Peyer's patch (tissue), 4 donors: ENCODE measurements around the gene TSPEAR. TPM values are rescaled to one million over a fixed set of nuclear protein-coding genes. Genes with fewer than 3 reads are reported as not detected.

Source experiments
- DNase-seq, 3 donors: peaks; one replicate each; pipeline ENCODE4 v3.0.0-alpha.2; 2017 to 2019
- H3K27ac ChIP-seq, 4 donors: fragments of 200-600 bp; sonication (generic); one replicate each; pipeline ENCODE4 v1.5.1; 2016 to 2019
- H3K27me3 ChIP-seq, 2 donors: fragments of 200-600 bp; sonication (generic); one replicate each; pipeline ENCODE4 v1.5.1; 2019
- H3K36me3 ChIP-seq, 3 donors: fragments of 200-600 bp; sonication (generic); one replicate each; pipeline ENCODE4 v1.5.1; 2016 to 2019
- H3K4me1 ChIP-seq, 4 donors: fragments of 200-600 bp; sonication (generic); one replicate each; pipeline ENCODE4 v1.5.1; 2016 to 2019
- H3K4me3 ChIP-seq, 4 donors: fragments of 200-600 bp; sonication (generic); 1 replicate in 3 of 4; 2 replicates in 1 of 4; pipeline ENCODE4 v1.5.1; 2016 to 2019; ENCODE audit warnings: mild to moderate bottlenecking in 1 of 4
- H3K9me3 ChIP-seq, 4 donors: fragments of 200-600 bp; sonication (generic); one replicate each; pipeline ENCODE4 v1.5.1; 2016 to 2019; ENCODE audit warnings: mild to moderate bottlenecking in 1 of 4
- POLR2A ChIP-seq, 2 donors: fragments of 450-650 bp; IDR thresholded peaks; one replicate each; pipeline ENCODE4 v1.5.1; 2017; ENCODE audit warnings: antibody characterized with exemption in 2 of 2, mild to moderate bottlenecking in 2 of 2, moderate library complexity in 2 of 2
- total RNA-seq, 4 donors: library from RNA; depleted of rRNA; stranded (reverse); fragments of >200 nt; gene quantifications; one replicate each; pipeline ENCODE4 v1.1.0, GENCODE V29; 2016
- TF ChIP-seq, protein P1 (sequence below), 6 experiments: fragments of 450-650 bp in 4 of 6; fragments of 200-600 bp in 2 of 6; sonication (generic) in 1 of 6; IDR thresholded peaks; one replicate each; pipeline ENCODE4 v1.5.1; 2017 to 2019; ENCODE audit warnings: antibody characterized with exemption in 6 of 6, mild to moderate bottlenecking in 3 of 6, moderate library complexity in 1 of 6

TSPEAR gene
- total RNA-seq, 4 donors from 2014 or later, result 0.47 TPM; not detected in 3

DNA sequence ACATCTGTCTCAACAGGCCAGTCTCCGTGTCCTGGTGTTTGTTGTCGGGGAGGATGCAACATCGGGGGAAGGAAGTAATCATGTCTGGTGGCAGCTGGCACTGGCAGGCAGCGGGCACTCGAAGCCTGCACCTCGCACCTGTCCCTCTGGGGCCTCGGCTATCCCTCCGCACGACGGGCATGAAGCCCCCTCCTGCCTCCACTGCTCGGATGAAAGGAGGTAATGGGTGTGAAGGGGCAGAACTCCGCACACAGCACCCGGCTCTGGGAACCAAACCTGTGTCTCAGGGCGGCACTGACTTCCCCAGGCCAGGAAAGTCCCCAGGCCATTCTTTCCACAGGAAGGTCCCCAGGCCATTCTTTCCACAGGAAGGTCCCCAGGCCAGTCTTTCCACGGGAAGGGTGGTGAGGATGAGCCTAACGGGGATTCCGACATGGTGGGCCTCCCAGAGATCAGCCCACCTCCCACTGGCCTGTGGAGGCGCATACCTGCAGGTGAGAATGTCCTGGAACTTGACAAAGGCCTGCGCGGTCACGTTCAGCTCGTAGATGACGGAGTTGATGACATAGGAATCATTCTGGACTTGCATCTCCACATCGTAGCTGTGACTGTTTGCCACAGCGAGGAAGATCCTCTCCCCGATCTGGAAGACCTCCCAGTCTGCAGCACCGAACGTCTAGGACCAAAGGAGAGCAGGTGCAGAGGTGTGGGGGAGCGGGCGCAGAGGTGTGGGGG is 202.5 kb downstream of the TSPEAR start:
- Histone ChIP-seq H3K4me3 (no peak overlapping the region), H3K4me1 (peaks cover 0 to 10% (median 6%) of the 10 kb centered on the region in 4 donors), H3K9me3 (no peaks in the 10 kb centered on the region), H3K27ac (no peak overlapping the region), H3K36me3 (no peaks in the 10 kb centered on the region), H3K27me3 (no peaks in the 10 kb centered on the region)
- TF ChIP-seq POLR2A (IDR thresholded peaks at IDR 0.05), result no peak
- TF ChIP-seq, protein P1, sequence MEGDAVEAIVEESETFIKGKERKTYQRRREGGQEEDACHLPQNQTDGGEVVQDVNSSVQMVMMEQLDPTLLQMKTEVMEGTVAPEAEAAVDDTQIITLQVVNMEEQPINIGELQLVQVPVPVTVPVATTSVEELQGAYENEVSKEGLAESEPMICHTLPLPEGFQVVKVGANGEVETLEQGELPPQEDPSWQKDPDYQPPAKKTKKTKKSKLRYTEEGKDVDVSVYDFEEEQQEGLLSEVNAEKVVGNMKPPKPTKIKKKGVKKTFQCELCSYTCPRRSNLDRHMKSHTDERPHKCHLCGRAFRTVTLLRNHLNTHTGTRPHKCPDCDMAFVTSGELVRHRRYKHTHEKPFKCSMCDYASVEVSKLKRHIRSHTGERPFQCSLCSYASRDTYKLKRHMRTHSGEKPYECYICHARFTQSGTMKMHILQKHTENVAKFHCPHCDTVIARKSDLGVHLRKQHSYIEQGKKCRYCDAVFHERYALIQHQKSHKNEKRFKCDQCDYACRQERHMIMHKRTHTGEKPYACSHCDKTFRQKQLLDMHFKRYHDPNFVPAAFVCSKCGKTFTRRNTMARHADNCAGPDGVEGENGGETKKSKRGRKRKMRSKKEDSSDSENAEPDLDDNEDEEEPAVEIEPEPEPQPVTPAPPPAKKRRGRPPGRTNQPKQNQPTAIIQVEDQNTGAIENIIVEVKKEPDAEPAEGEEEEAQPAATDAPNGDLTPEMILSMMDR (IDR thresholded peaks at IDR 0.05), result no peak
- no peak for DNase-seq

GRCh38 chr21:44508426-44508710 is 203.0 kb downstream of the TSPEAR start:
- Histone ChIP-seq H3K4me3 (no peak overlapping the region), H3K27me3 (no peaks in the 10 kb centered on the region), H3K4me1 (peaks cover 0 to 10% (median 6%) of the 10 kb centered on the region in 4 donors), H3K9me3 (no peaks in the 10 kb centered on the region), H3K27ac (no peak overlapping the region), H3K36me3 (no peaks in the 10 kb centered on the region)
- no peak for DNase-seq
- no peak for TF ChIP-seq POLR2A (IDR thresholded peaks at IDR 0.05)
- TF ChIP-seq, protein P1 (IDR thresholded peaks at IDR 0.05), result no peak

- no peaks in the 10 kb centered on the region for H3K36me3 ChIP-seq
- no peaks in the 10 kb centered on the region for H3K9me3 ChIP-seq
- no peak overlapping the region for H3K4me3 ChIP-seq
- no peak for DNase-seq
- H3K4me1 ChIP-seq, result peaks cover 0 to 10% (median 6%) of the 10 kb centered on the region in 4 donors
- H3K27ac ChIP-seq, result no peak overlapping the region
- no peaks in the 10 kb centered on the region for H3K27me3 ChIP-seq
- TF ChIP-seq, protein P1 (IDR thresholded peaks at IDR 0.05), result no peak
- no peak for TF ChIP-seq POLR2A (IDR thresholded peaks at IDR 0.05)
These were observed 203.5 kb downstream of the TSPEAR start for GRCh38 chr21:44507673-44508425.

GRCh38 chr21:44506279-44507255 is 204.8 kb downstream of the TSPEAR start:
- TF ChIP-seq POLR2A (IDR thresholded peaks at IDR 0.05), result no peak
- H3K27me3 ChIP-seq, result no peaks in the 10 kb centered on the region
- no peaks in the 10 kb centered on the region for H3K9me3 ChIP-seq
- H3K4me1 ChIP-seq, result peaks cover 0 to 10% (median 6%) of the 10 kb centered on the region in 4 donors
- no peak overlapping the region for H3K27ac ChIP-seq
- no peak for DNase-seq
- H3K36me3 ChIP-seq, result no peaks in the 10 kb centered on the region
- H3K4me3 ChIP-seq, result no peak overlapping the region

- Histone ChIP-seq H3K36me3 (no peaks in the 10 kb centered on the region), H3K9me3 (no peaks in the 10 kb centered on the region), H3K4me1 (peaks cover 0 to 9% (median 5%) of the 10 kb centered on the region in 4 donors), H3K4me3 (no peak overlapping the region), H3K27ac (no peak overlapping the region), H3K27me3 (no peaks in the 10 kb centered on the region)
- no peak for DNase-seq
- TF ChIP-seq, protein P1 (IDR thresholded peaks at IDR 0.05), result no peak
- TF ChIP-seq POLR2A (IDR thresholded peaks at IDR 0.05), result no peak
These were observed 205.6 kb downstream of the TSPEAR start for GRCh38 chr21:44505673-44506278.
